Body of pancreas (tissue), 4 donors: ENCODE results near the gene ACSBG1. TPM values are rescaled to one million over a fixed set of nuclear protein-coding genes. Genes with fewer than 3 reads are reported as not detected.

Experiments used
- ATAC-seq: fragments of 150-250 bp; one replicate; pipeline ENCODE4 v1.9.1; 2016
- DNase-seq, 4 donors: peaks; one replicate each; pipeline ENCODE4 v3.0.0-alpha.2; 2019
- H3K27ac ChIP-seq, 4 donors: fragments of 200-600 bp; sonication (generic); 1 replicate in 3 of 4; 2 replicates in 1 of 4; pipeline versions ENCODE4 v1.5.1 to v1.6.1; 2016 to 2019; ENCODE audit warnings: mild to moderate bottlenecking in 1 of 4, mixed read lengths in 1 of 4, moderate library complexity in 1 of 4
- H3K27me3 ChIP-seq, 2 donors: fragments of 200-600 bp; sonication (generic); one replicate each; pipeline ENCODE4 v1.6.0; 2016; ENCODE audit warnings: mild to moderate bottlenecking in 1 of 2
- H3K36me3 ChIP-seq, 2 donors: fragments of 200-600 bp; sonication (generic); replicated peaks in 1 of 2; 2 replicates each; pipeline ENCODE4 v1.5.1; 2016; ENCODE audit warnings: low read depth in 2 of 2; ENCODE audit not compliant: insufficient read depth in 1 of 2
- H3K4me1 ChIP-seq: fragments of 200-600 bp; sonication (generic); one replicate; pipeline ENCODE4 v1.6.0; 2016
- H3K4me3 ChIP-seq, 2 donors: fragments of 200-600 bp; sonication (generic); 1 replicate in 1 of 2; 2 replicates in 1 of 2; pipeline ENCODE4 v1.5.1; 2016 to 2019
- H3K9me3 ChIP-seq, 3 donors: fragments of 200-600 bp; sonication (generic); 1 replicate in 2 of 3; 2 replicates in 1 of 3; pipeline ENCODE4 v1.5.1; 2016
- POLR2A ChIP-seq, 3 donors: fragments of 450-650 bp; IDR thresholded peaks; one replicate each; pipeline ENCODE4 v1.6.1; 2016; ENCODE audit warnings: antibody characterized with exemption in 3 of 3, mild to moderate bottlenecking in 2 of 3
- WGBS, 2 donors: methylation state at CpG; one replicate each; pipeline ENCODE4 v1.1.5; 2017; 5-methylcytosine and 5-hydroxymethylcytosine counted together
- intact Hi-C: fragments of 100-400 bp; cut with DNase I; formaldehyde crosslinking; loops from one replicate; pipeline ENCODE4 v1.15.1; 2023
- total RNA-seq, 2 donors: library from RNA; depleted of rRNA; stranded (reverse); fragments of >200 nt; gene quantifications; one replicate each; pipeline ENCODE4 v1.1.0, GENCODE V29; 2016
- TF ChIP-seq, protein P1 (sequence below), 7 experiments: fragments of 450-650 bp in 4 of 7; fragments of 200-600 bp in 3 of 7; sonication (generic) in 3 of 7; IDR thresholded peaks; one replicate each; pipeline ENCODE4 v1.5.1; 2016 to 2019; ENCODE audit warnings: antibody characterized with exemption in 7 of 7

Gene ACSBG1
- total RNA-seq, 2 donors from 2014 or later = not detected

DNA sequence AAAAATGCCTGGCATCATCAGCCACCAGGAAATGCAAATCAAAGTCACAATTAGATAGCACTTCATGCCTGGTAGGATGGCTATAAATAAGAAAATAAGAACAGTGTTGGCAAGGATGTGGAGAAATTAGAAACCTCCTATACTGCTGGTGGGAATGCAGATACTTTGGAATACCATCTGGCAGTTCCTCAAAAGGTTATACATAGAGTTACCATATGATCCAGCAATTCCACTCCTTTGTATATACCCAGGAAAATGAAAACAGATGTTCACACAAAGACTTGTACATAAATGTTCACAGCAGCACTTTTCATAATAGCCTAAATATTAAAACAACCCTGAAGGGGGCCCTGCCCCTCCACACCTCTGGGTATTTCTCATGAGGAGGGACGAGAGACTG is 13.7 kb downstream of the ACSBG1 start:
- intact Hi-C loops = no loop called here
- Histone ChIP-seq H3K4me1 (peaks cover 32% of the 10 kb centered on the region), H3K27me3 (no peaks in the 10 kb centered on the region), H3K4me3 (no peak overlapping the region), H3K36me3 (no peaks in the 10 kb centered on the region), H3K27ac (no peak overlapping the region), H3K9me3 (no peaks in the 10 kb centered on the region)
- 88 to 89% methylated on average over 1 of the region's 1 CpG for WGBS, 2 donors
- TF ChIP-seq, protein P1, sequence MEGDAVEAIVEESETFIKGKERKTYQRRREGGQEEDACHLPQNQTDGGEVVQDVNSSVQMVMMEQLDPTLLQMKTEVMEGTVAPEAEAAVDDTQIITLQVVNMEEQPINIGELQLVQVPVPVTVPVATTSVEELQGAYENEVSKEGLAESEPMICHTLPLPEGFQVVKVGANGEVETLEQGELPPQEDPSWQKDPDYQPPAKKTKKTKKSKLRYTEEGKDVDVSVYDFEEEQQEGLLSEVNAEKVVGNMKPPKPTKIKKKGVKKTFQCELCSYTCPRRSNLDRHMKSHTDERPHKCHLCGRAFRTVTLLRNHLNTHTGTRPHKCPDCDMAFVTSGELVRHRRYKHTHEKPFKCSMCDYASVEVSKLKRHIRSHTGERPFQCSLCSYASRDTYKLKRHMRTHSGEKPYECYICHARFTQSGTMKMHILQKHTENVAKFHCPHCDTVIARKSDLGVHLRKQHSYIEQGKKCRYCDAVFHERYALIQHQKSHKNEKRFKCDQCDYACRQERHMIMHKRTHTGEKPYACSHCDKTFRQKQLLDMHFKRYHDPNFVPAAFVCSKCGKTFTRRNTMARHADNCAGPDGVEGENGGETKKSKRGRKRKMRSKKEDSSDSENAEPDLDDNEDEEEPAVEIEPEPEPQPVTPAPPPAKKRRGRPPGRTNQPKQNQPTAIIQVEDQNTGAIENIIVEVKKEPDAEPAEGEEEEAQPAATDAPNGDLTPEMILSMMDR (IDR thresholded peaks at IDR 0.05) = no peak
- TF ChIP-seq POLR2A (IDR thresholded peaks at IDR 0.05) = no peak
- no peak for DNase-seq
- ATAC-seq = no peak

DNA sequence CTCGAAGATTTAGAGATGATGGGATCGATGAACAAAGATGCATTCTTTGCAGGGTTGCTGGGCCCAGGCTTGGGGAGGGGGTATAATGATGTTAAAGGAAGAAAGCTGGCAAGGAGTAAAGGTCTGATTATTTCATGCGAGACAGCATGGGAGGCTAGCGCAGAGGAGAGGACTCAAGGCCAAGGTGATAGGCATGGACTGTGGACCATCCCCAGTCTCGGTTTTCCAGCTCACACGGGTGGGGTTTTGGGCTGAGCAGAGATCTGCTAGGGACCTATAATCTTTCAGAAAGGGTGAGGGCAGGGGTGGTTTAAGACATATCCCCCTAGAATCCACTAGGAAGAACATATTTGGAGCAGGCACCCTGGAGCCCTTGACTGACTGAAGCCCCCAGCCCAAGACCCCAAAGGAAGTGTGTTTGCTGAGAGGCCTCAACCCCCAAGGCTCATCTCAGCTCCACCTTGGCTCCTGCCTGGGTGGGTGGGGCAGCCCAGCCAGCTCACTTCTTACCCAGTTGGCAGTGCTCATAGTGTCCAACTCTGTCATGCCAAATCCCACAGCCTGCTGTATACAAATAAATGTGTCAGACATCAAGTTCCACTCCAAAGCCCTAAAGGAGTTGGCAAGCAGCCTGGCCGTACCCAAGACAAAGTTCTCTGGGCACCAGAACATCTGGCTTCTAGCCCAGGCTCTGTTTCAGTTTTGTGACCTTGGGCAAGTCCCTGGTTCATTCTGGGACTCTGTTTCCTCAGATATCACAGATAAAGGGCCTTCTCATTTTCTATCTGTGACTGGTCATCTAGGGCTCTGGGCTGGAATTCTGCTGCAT is 17.9 kb downstream of the ACSBG1 start:
- TF ChIP-seq, protein P1 (IDR thresholded peaks at IDR 0.05) = no peak
- no peak for TF ChIP-seq POLR2A (IDR thresholded peaks at IDR 0.05)
- H3K4me3 ChIP-seq = no peak overlapping the region
- no peaks in the 10 kb centered on the region for H3K27me3 ChIP-seq
- no peaks in the 10 kb centered on the region for H3K36me3 ChIP-seq
- peaks cover 75% of the 10 kb centered on the region for H3K4me1 ChIP-seq
- ATAC-seq (peak; percentile 96), DNase-seq (peak; percentile 97 to 99 (median 98))
- 38 to 49% methylated on average over 7 of the region's 7 CpGs for WGBS, 2 donors
- no peaks in the 10 kb centered on the region for H3K9me3 ChIP-seq
- H3K27ac ChIP-seq = peak overlapping the region; percentile 82 to 94 (median 88)
- intact Hi-C loops = no loop called here

DNA sequence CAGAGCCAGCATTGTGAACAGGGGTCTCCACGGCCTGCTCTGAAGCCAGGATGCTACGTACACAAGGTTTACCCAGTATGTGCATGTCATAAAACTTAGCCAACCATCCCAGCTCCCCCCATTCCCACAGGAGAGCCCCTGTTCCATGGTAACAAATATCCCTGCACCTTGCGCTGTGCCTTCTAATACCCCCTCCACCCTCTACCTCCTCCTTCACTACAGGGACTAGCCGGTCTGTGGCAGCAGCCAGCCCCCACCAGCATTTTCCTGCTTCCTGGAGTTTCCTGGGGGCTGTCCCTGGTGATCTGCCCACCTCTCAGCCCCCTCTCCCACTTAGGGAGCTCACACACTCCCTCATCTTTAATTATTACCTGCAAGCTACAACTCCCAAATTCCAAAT is 20.4 kb downstream of the ACSBG1 start:
- WGBS, 2 donors = 85 to 92% methylated on average over 4 of the region's 4 CpGs
- ATAC-seq (no peak), DNase-seq (no peak)
- Histone ChIP-seq H3K4me3 (no peak overlapping the region), H3K27me3 (no peaks in the 10 kb centered on the region), H3K4me1 (peaks cover 93% of the 10 kb centered on the region), H3K27ac (no peak overlapping the region), H3K9me3 (no peaks in the 10 kb centered on the region), H3K36me3 (no peaks in the 10 kb centered on the region)
- no peak for TF ChIP-seq POLR2A (IDR thresholded peaks at IDR 0.05)
- TF ChIP-seq, protein P1 (IDR thresholded peaks at IDR 0.05) = no peak
- intact Hi-C loops = no loop called here

DNA sequence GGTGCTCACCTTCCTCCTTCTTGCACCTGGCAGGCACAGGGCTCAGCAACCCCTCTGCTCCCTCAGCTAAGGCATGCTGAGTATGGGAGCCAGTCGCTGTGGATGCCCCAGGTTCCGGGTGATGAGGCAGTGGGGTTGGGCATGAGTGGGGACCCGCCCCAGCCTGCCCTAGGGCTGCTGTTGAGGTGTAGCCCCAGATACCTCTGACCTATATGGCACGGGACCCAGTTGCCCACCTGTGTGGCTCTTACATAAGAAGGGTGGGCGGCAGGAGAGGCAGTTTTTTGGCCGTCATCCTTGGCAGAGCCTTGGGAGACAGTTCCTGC is 21.0 kb downstream of the ACSBG1 start:
- Histone ChIP-seq H3K9me3 (no peaks in the 10 kb centered on the region), H3K4me1 (peaks cover 99% of the 10 kb centered on the region), H3K36me3 (no peaks in the 10 kb centered on the region), H3K27me3 (no peaks in the 10 kb centered on the region), H3K27ac (peak overlapping the region in 2 of 4 donors; percentile 35 to 58), H3K4me3 (no peak overlapping the region)
- ATAC-seq (no peak), DNase-seq (no peak)
- TF ChIP-seq, protein P1 (IDR thresholded peaks at IDR 0.05) = no peak
- intact Hi-C loops = no loop called here
- WGBS, 2 donors = 91 to 98% methylated on average over 5 of the region's 6 CpGs
